Testis (tissue), 3 donors: ENCODE data around the gene TTC7B. TPM values are rescaled to one million over a fixed set of nuclear protein-coding genes. Genes with fewer than 3 reads are reported as not detected.

ENCODE experiments used
- DNase-seq: peaks from one replicate; pipeline ENCODE4 v3.0.0-alpha.2; 2019
- H3K27ac ChIP-seq, 2 donors: fragments of 200-600 bp; sonication (generic); one replicate each; pipeline ENCODE4 v1.5.1; 2019
- H3K27me3 ChIP-seq: fragments of 200-600 bp; sonication (generic); one replicate; pipeline ENCODE4 v1.5.1; 2019
- H3K36me3 ChIP-seq: fragments of 200-600 bp; sonication (generic); one replicate; pipeline ENCODE4 v1.5.1; 2017; ENCODE audit warnings: low read depth; ENCODE audit errors: missing control alignments
- H3K4me1 ChIP-seq: fragments of 200-600 bp; sonication (generic); one replicate; pipeline ENCODE4 v1.5.1; 2019
- H3K4me3 ChIP-seq, 2 donors: fragments of 200-600 bp; sonication (generic); one replicate each; pipeline ENCODE4 v1.5.1; 2017 to 2019
- H3K9me3 ChIP-seq: fragments of 200-600 bp; sonication (generic); one replicate; pipeline ENCODE4 v1.5.1; 2017
- CTCF ChIP-seq, 3 experiments: fragments of 450-650 bp in 2 of 3; fragments of 200-600 bp in 1 of 3; sonication (generic) in 1 of 3; IDR thresholded peaks; one replicate each; pipeline ENCODE4 v1.5.1; 2016 to 2019; ENCODE audit warnings: antibody characterized with exemption in 3 of 3, mild to moderate bottlenecking in 2 of 3, moderate library complexity in 1 of 3
- POLR2A ChIP-seq: fragments of 450-650 bp; IDR thresholded peaks from one replicate; pipeline ENCODE4 v1.6.1; 2017; ENCODE audit warnings: antibody characterized with exemption, mild to moderate bottlenecking, moderate library complexity
- WGBS, 2 donors: methylation state at CpG; one replicate each; pipeline ENCODE4 v1.1.5; 2018; 5-methylcytosine and 5-hydroxymethylcytosine counted together
- intact Hi-C: fragments of 100-400 bp; cut with DNase I; formaldehyde crosslinking; loops from one replicate; pipeline ENCODE4 v1.15.1; 2023; ENCODE audit warnings: low total_unique reads
- polyA plus RNA-seq: library from polyadenylated mRNA; stranded (reverse); fragments of 350-450 nt; fragmentation: Illumina TruSeq; extraction: RNeasy Lipid Tissue Mini Kit (QIAGEN cat#74804); gene quantifications from one replicate; pipeline ENCODE4 v1.2.3, GENCODE V29; 2014; ENCODE audit warnings: low read depth, low replicate concordance; ENCODE audit not compliant: insufficient read depth
- total RNA-seq, 2 donors: library from RNA; depleted of rRNA; stranded (reverse); fragments of >200 nt; gene quantifications; one replicate each; pipeline ENCODE4 v1.2.3, GENCODE V29; 2016

Gene TTC7B
- total and polyA plus RNA-seq, 3 donors from 2014 or later, result 11.3 to 17.0 (median 12.1) TPM

DNA sequence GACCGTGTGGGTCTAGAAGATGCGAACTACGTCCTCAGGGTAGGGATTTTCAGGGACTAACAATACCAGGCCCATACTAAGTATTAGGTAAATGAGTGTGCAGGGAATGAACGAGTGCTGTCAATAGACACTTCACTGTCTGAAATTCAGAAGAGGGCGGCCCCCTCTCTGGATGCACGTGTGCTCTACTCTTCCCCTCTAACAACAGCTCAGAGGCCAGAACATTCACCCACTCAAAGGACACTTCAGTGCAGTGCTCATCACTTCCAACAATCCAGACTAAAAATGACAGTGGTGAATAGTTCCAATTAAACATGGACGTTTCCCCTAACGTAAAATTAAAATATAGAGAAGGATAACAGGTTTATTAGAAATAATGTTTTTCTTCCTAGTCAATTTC lies 219.5 kb downstream of the TTC7B start:
- H3K27me3 ChIP-seq, result no peaks in the 10 kb centered on the region
- no peak for DNase-seq
- no peaks in the 10 kb centered on the region for H3K9me3 ChIP-seq
- TF ChIP-seq POLR2A, result no peak
- TF ChIP-seq CTCF (IDR thresholded peaks at IDR 0.05), result no peak
- no peak overlapping the region for H3K27ac ChIP-seq
- H3K4me3 ChIP-seq, result no peak overlapping the region
- intact Hi-C loops, result no loop called here
- WGBS, 2 donors, result 94% methylated on average over 8 of the region's 8 CpGs
- H3K36me3 ChIP-seq, result no peaks in the 10 kb centered on the region
- H3K4me1 ChIP-seq, result no peaks in the 10 kb centered on the region

- DNase-seq, result no peak
- intact Hi-C loops, result no loop called here
- no peaks in the 10 kb centered on the region for H3K27me3 ChIP-seq
- H3K4me3 ChIP-seq, result no peak overlapping the region
- no peaks in the 10 kb centered on the region for H3K4me1 ChIP-seq
- no peak overlapping the region for H3K27ac ChIP-seq
- no peaks in the 10 kb centered on the region for H3K9me3 ChIP-seq
- TF ChIP-seq POLR2A (no peak), CTCF (IDR thresholded peaks at IDR 0.05) (no peak)
- WGBS, 2 donors, result 79 to 90% methylated on average over 16 to 25 of the region's 25 CpGs
- no peaks in the 10 kb centered on the region for H3K36me3 ChIP-seq
Measured at GRCh38 chr14:90593254-90594040, 222.8 kb downstream of the TTC7B start.

- intact Hi-C loops, result no loop called here
- Histone ChIP-seq H3K27ac (no peak overlapping the region), H3K36me3 (no peaks in the 10 kb centered on the region), H3K4me3 (no peak overlapping the region), H3K27me3 (no peaks in the 10 kb centered on the region), H3K9me3 (no peaks in the 10 kb centered on the region), H3K4me1 (no peaks in the 10 kb centered on the region)
- TF ChIP-seq POLR2A (no peak), CTCF (IDR thresholded peaks at IDR 0.05) (no peak)
- 95% methylated on average over 3 of the region's 3 CpGs for WGBS, 2 donors
- DNase-seq, result no peak
Measured at GRCh38 chr14:90592655-90593054, 223.6 kb downstream of the TTC7B start.

GRCh38 chr14:90587918-90588317 lies 228.3 kb downstream of the TTC7B start:
- H3K9me3 ChIP-seq, result no peaks in the 10 kb centered on the region
- H3K4me3 ChIP-seq, result no peak overlapping the region
- TF ChIP-seq CTCF (IDR thresholded peaks at IDR 0.05), result no peak
- no peak for TF ChIP-seq POLR2A
- no peaks in the 10 kb centered on the region for H3K36me3 ChIP-seq
- no peaks in the 10 kb centered on the region for H3K27me3 ChIP-seq
- DNase-seq, result no peak
- H3K27ac ChIP-seq, result no peak overlapping the region
- WGBS, 2 donors, result 87 to 93% methylated on average over 10 of the region's 10 CpGs
- intact Hi-C loops, result no loop called here
- H3K4me1 ChIP-seq, result no peaks in the 10 kb centered on the region
